GM23338 (cell line): ENCODE measurements around the gene ADGRF1. TPM values are rescaled to one million over a fixed set of nuclear protein-coding genes. Genes with fewer than 3 reads are reported as not detected.

ENCODE experiments used
- ATAC-seq: fragments of 200-7000 bp; cut with Tn5 transposase; 3 replicates; pipeline ENCODE4 v1.9.1; 2020
- DNase-seq: peaks from one replicate; pipeline ENCODE4 v3.0.0-alpha.2; 2015; ENCODE audit warnings: low spot score
- H2AFZ ChIP-seq: fragments of 200-600 bp; sonication (generic); 2 replicates; pipeline ENCODE4 v1.8.0; 2016; ENCODE audit warnings: antibody characterized with exemption, mild to moderate bottlenecking, moderate library complexity
- H3F3A ChIP-seq: fragments of 200-600 bp; sonication (generic); replicated peaks from 2 replicates; pipeline ENCODE4 v1.8.0; 2017; ENCODE audit warnings: antibody characterized with exemption, mixed run types, low read depth
- H3K27ac ChIP-seq: fragments of 200-600 bp; sonication (generic); 2 replicates; pipeline ENCODE4 v1.6.1; 2016; ENCODE audit warnings: low read depth
- H3K27me3 ChIP-seq: fragments of 200-600 bp; sonication (generic); 2 replicates; pipeline ENCODE4 v1.8.0; 2016; ENCODE audit warnings: mild to moderate bottlenecking, mixed run types, moderate library complexity; ENCODE audit not compliant: insufficient read depth
- H3K36me3 ChIP-seq: fragments of 200-600 bp; sonication (generic); 2 replicates; pipeline ENCODE4 v1.8.0; 2016; ENCODE audit warnings: mild to moderate bottlenecking; ENCODE audit not compliant: insufficient read depth
- H3K4me1 ChIP-seq: fragments of 200-600 bp; sonication (generic); 2 replicates; pipeline ENCODE4 v1.8.0; 2016; ENCODE audit warnings: mild to moderate bottlenecking, moderate library complexity; ENCODE audit not compliant: insufficient read depth
- H3K4me2 ChIP-seq: fragments of 200-600 bp; sonication (generic); 2 replicates; pipeline ENCODE4 v1.7.1; 2017; ENCODE audit warnings: mixed run types
- H3K4me3 ChIP-seq: fragments of 200-600 bp; sonication (generic); 2 replicates; pipeline ENCODE4 v1.6.1; 2016; ENCODE audit warnings: mixed run types
- H3K79me2 ChIP-seq: fragments of 200-600 bp; sonication (generic); replicated peaks from 2 replicates; pipeline ENCODE4 v1.8.0; 2017; ENCODE audit warnings: mild to moderate bottlenecking; ENCODE audit not compliant: insufficient read depth
- H3K9me2 ChIP-seq: fragments of 200-600 bp; sonication (generic); 2 replicates; pipeline ENCODE4 v1.8.0; 2017; ENCODE audit not compliant: insufficient read depth
- H4K20me1 ChIP-seq: fragments of 200-600 bp; sonication (generic); replicated peaks from 2 replicates; pipeline ENCODE4 v1.8.0; 2017; ENCODE audit warnings: mild to moderate bottlenecking; ENCODE audit not compliant: insufficient read depth
- H3K27ac Mint-ChIP-seq: 2 replicates; pipeline ENCODE4 v1.8.0; 2020; ENCODE audit warnings: inconsistent platforms, mild to moderate bottlenecking, moderate library complexity, mixed read lengths
- H3K27me3 Mint-ChIP-seq: 3 replicates; pipeline ENCODE4 v1.8.0; 2022; ENCODE audit warnings: low read depth, mild to moderate bottlenecking, moderate library complexity, mixed read lengths, inconsistent platforms; ENCODE audit not compliant: insufficient read depth, poor library complexity
- H3K36me3 Mint-ChIP-seq: 3 replicates; pipeline ENCODE4 v1.8.0; 2021; ENCODE audit warnings: low read depth, mild to moderate bottlenecking, inconsistent platforms, moderate library complexity, mixed read lengths
- H3K4me1 Mint-ChIP-seq: 3 replicates; pipeline ENCODE4 v1.8.0; 2020; ENCODE audit warnings: mild to moderate bottlenecking, inconsistent platforms, mixed read lengths
- H3K4me3 Mint-ChIP-seq: 3 replicates; pipeline ENCODE4 v1.8.0; 2021; ENCODE audit warnings: moderate library complexity, mild to moderate bottlenecking, inconsistent platforms, mixed read lengths
- H3K9me3 Mint-ChIP-seq: 3 replicates; pipeline ENCODE4 v1.8.0; 2020; ENCODE audit warnings: moderate library complexity, mild to moderate bottlenecking, inconsistent platforms, mixed read lengths
- EZH2phosphoT487 ChIP-seq: fragments of 200-600 bp; sonication (generic); IDR thresholded peaks from one replicate; pipeline ENCODE4 v1.8.1; 2018; ENCODE audit warnings: antibody characterized with exemption; ENCODE audit not compliant: unreplicated experiment
- POLR2AphosphoS5 ChIP-seq: IDR thresholded peaks from 2 replicates; pipeline ENCODE4 v1.6.1; 2016; ENCODE audit warnings: antibody characterized with exemption, low read depth
- REST ChIP-seq: IDR thresholded peaks from one replicate; pipeline ENCODE4 v1.6.1; 2018; ENCODE audit warnings: antibody characterized with exemption; ENCODE audit not compliant: unreplicated experiment
- STAT1 ChIP-seq: IDR thresholded peaks from one replicate; pipeline ENCODE4 v1.6.1; 2016; ENCODE audit warnings: antibody characterized with exemption; ENCODE audit not compliant: unreplicated experiment
- ZNF331 ChIP-seq: fragments of 250-450 bp; sonication (Bioruptor Pico); IDR thresholded peaks from 2 replicates; pipeline ENCODE4 v1.5.0; 2020; ENCODE audit warnings: low read depth, mild to moderate bottlenecking, moderate library complexity
- ZNF462 ChIP-seq: fragments of 250-450 bp; sonication (Bioruptor Pico); IDR thresholded peaks from 2 replicates; pipeline ENCODE4 v1.5.0; 2020; ENCODE audit warnings: mild to moderate bottlenecking, moderate library complexity
- polyA plus RNA-seq: library from polyadenylated mRNA; unstranded; fragments of >200 nt; fragmentation: Nextera tagmentation; extraction: Ambion mirVana; gene quantifications from 2 replicates; pipeline ENCODE4 v1.2.1, GENCODE V29; 2016
- total RNA-seq: library from RNA; depleted of rRNA; stranded (reverse); fragments of >200 nt; shearing (Covaris generic); gene quantifications from 2 replicates; pipeline ENCODE4 v1.2.3, GENCODE V29; 2014

Gene ADGRF1
- total and polyA plus RNA-seq, 2 experiments from 2014 or later, result not detected

- Histone ChIP-seq H4K20me1 (no peaks in the 10 kb centered on the region), H3K36me3 (no peaks in the 10 kb centered on the region), H3K4me3 (no peak overlapping the region), H3K27me3 (no peaks in the 10 kb centered on the region), H2AFZ (no peak overlapping the region), H3K9me2 (0 out of 2 replicates have a peak, but pooled peaks cover 7% of the 10 kb centered on the region), H3F3A (no peaks in the 10 kb centered on the region), H3K4me2 (no peak overlapping the region), H3K4me1 (no peaks in the 10 kb centered on the region), H3K27ac (no peak overlapping the region), H3K79me2 (no peaks in the 10 kb centered on the region)
- H3K27me3 Mint-ChIP-seq, result peaks cover 1% of the 10 kb centered on the region
- H3K27ac Mint-ChIP-seq, result no peak overlapping the region
- no peak for ATAC-seq
- no peak overlapping the region for H3K4me3 Mint-ChIP-seq
- H3K36me3 Mint-ChIP-seq, result no peaks in the 10 kb centered on the region
- H3K9me3 Mint-ChIP-seq, result no peaks in the 10 kb centered on the region
- H3K4me1 Mint-ChIP-seq, result no peaks in the 10 kb centered on the region
- DNase-seq, result no peak
- TF ChIP-seq ZNF331 (CRISPR knock-in tag) (no peak), ZNF462 (CRISPR knock-in tag) (no peak), STAT1 (no peak), POLR2AphosphoS5 (no peak), EZH2phosphoT487 (no peak), REST (no peak)
Measured at GRCh38 chr6:46997646-46998045, 44.5 kb downstream of the ADGRF1 start.
